GM18517 (cell line): Measurements from ENCODE around the gene NEK9.
A peak's percentile ranks its signal among the peaks of the same experiment; 100 is the strongest.
"Not testable (repeated sequence)": the region's sequence is repeated elsewhere in the genome, so short reads cannot be mapped to it uniquely, and the experiment has no call there.

Experiments used
- ATAC-seq: cut with Tn5 transposase; IDR thresholded peaks from one replicate; pipeline ENCODE4 v1.9.1; 2021; ENCODE audit warnings: mild to moderate bottlenecking, moderate library complexity; ENCODE audit not compliant: unreplicated experiment

Gene NEK9

GRCh38 chr14:75147423-75148071, 20.7 kb upstream of the NEK9 start:
- ATAC-seq = no peak

- ATAC-seq = no peak
Measured at GRCh38 chr14:75144944-75145343, 18.1 kb upstream of the NEK9 start.

- no peak for ATAC-seq
Measured at GRCh38 chr14:75143761-75144527, 17.1 kb upstream of the NEK9 start.

GRCh38 chr14:75142494-75142893, 15.6 kb upstream of the NEK9 start:
- ATAC-seq = no peak

- no peak for ATAC-seq
Measured at GRCh38 chr14:75141967-75142366, 15.1 kb upstream of the NEK9 start.

- no peak for ATAC-seq
Measured at GRCh38 chr14:75141062-75141461, 14.2 kb upstream of the NEK9 start.

GRCh38 chr14:75140620-75141019, 13.8 kb upstream of the NEK9 start:
- no peak for ATAC-seq

GRCh38 chr14:75139185-75139584, 12.3 kb upstream of the NEK9 start:
- no peak for ATAC-seq

GRCh38 chr14:75138492-75138891, 11.6 kb upstream of the NEK9 start:
- ATAC-seq = peak; percentile 52

- ATAC-seq = no peak
Measured at GRCh38 chr14:75134644-75135043, 7.8 kb upstream of the NEK9 start.

- ATAC-seq = no peak
Measured at GRCh38 chr14:75133597-75133996, 6.7 kb upstream of the NEK9 start.

- ATAC-seq = no peak
Measured at GRCh38 chr14:75132382-75133086, 5.7 kb upstream of the NEK9 start.

GRCh38 chr14:75128596-75128990, 1.7 kb upstream of the NEK9 start:
- no peak for ATAC-seq

GRCh38 chr14:75127903-75128595, 1.2 kb upstream of the NEK9 start:
- no peak for ATAC-seq

- not testable (repeated sequence) for ATAC-seq
Measured at GRCh38 chr14:75127474-75127820, 599 bp upstream of the NEK9 start.

GRCh38 chr14:75126121-75126544, 715 bp downstream of the NEK9 start:
- no peak for ATAC-seq

- no peak for ATAC-seq
Measured at GRCh38 chr14:75125617-75126016, 1.2 kb downstream of the NEK9 start.

- no peak for ATAC-seq
Measured at GRCh38 chr14:75123991-75124390, 2.9 kb downstream of the NEK9 start.

GRCh38 chr14:75121552-75121951, 5.3 kb downstream of the NEK9 start:
- no peak for ATAC-seq

GRCh38 chr14:75120541-75121291, 6.1 kb downstream of the NEK9 start:
- no peak for ATAC-seq

GRCh38 chr14:75119056-75119455, 7.8 kb downstream of the NEK9 start:
- ATAC-seq = no peak
